HG03139 (cell line): ENCODE measurements around the gene GIPC3.

ENCODE experiments used
- ATAC-seq: cut with Tn5 transposase; IDR thresholded peaks from one replicate; pipeline ENCODE4 v1.9.1; 2021; ENCODE audit not compliant: unreplicated experiment

GIPC3 gene

GRCh38 chr19:3585301-3586126 is at the start of gene GIPC3:
Gene GIPC3, plus strand, starts transcription at chr19:3585478. Its CDS starts 120 bp downstream, at chr19:3585598.
- ATAC-seq: no peak

GRCh38 chr19:3535563-3535965 is 49.7 kb upstream of the GIPC3 start:
- no peak for ATAC-seq

GRCh38 chr19:3535981-3536380 is 49.3 kb upstream of the GIPC3 start:
- no peak for ATAC-seq

GRCh38 chr19:3536429-3537100 is 48.7 kb upstream of the GIPC3 start:
- ATAC-seq: no peak

- ATAC-seq: no peak
These were observed 48.2 kb upstream of the GIPC3 start for GRCh38 chr19:3537101-3537437.

GRCh38 chr19:3537438-3538240 is 47.6 kb upstream of the GIPC3 start:
- no peak for ATAC-seq

GRCh38 chr19:3538258-3538929 is 46.9 kb upstream of the GIPC3 start:
- ATAC-seq: no peak

- no peak for ATAC-seq
These were observed 46.1 kb upstream of the GIPC3 start, which contains the start of gene TEKTIP1 for GRCh38 chr19:3538965-3539755. Gene TEKTIP1, plus strand, starts transcription at chr19:3539174. Its CDS starts 4 bp downstream, at chr19:3539178.

GRCh38 chr19:3539756-3540118 is 45.5 kb upstream of the GIPC3 start:
- ATAC-seq: no peak

- no peak for ATAC-seq
These were observed 41.9 kb upstream of the GIPC3 start for GRCh38 chr19:3543150-3544057.

- no peak for ATAC-seq
These were observed 41.3 kb upstream of the GIPC3 start for GRCh38 chr19:3544058-3544376.

- ATAC-seq: no peak
These were observed 40.3 kb upstream of the GIPC3 start for GRCh38 chr19:3544742-3545668.

GRCh38 chr19:3545669-3546034 is 39.6 kb upstream of the GIPC3 start:
- ATAC-seq: no peak

- ATAC-seq: no peak
These were observed 39.2 kb upstream of the GIPC3 start for GRCh38 chr19:3546119-3546518.

GRCh38 chr19:3547301-3547731 is 38.0 kb upstream of the GIPC3 start:
- no peak for ATAC-seq

- no peak for ATAC-seq
These were observed 37.5 kb upstream of the GIPC3 start for GRCh38 chr19:3547767-3548282.

- no peak for ATAC-seq
These were observed 36.7 kb upstream of the GIPC3 start for GRCh38 chr19:3548606-3549005.

GRCh38 chr19:3549816-3550215 is 35.5 kb upstream of the GIPC3 start:
- no peak for ATAC-seq
